Left ventricle myocardium inferior (tissue), 1 donor: ENCODE results near the gene PDE9A. TPM values are rescaled to one million over a fixed set of nuclear protein-coding genes. Genes with fewer than 3 reads are reported as not detected.

Experiments used
- DNase-seq: peaks from one replicate; pipeline ENCODE4 v3.0.0-alpha.2; 2020
- H3K27ac ChIP-seq: fragments of 200-600 bp; replicated peaks from 2 replicates; pipeline ENCODE4 v1.8.0; 2021
- H3K27me3 ChIP-seq: fragments of 200-600 bp; 2 replicates; pipeline ENCODE4 v1.8.0; 2021; ENCODE audit warnings: low read depth
- H3K36me3 ChIP-seq: fragments of 200-600 bp; 2 replicates; pipeline ENCODE4 v1.8.0; 2021
- H3K4me1 ChIP-seq: fragments of 200-600 bp; 2 replicates; pipeline ENCODE4 v1.8.0; 2021
- H3K4me3 ChIP-seq: fragments of 200-600 bp; 2 replicates; pipeline ENCODE4 v1.8.0; 2021; ENCODE audit warnings: mild to moderate bottlenecking, moderate library complexity
- H3K9me3 ChIP-seq: fragments of 200-600 bp; replicated peaks from 2 replicates; pipeline ENCODE4 v1.8.0; 2021
- CTCF ChIP-seq: fragments of 200-600 bp; IDR thresholded peaks from 2 replicates; pipeline ENCODE4 v1.8.0; 2021; ENCODE audit warnings: antibody characterized with exemption, mild to moderate bottlenecking, borderline replicate concordance
- intact Hi-C: fragments of 100-400 bp; cut with micrococcal nuclease; formaldehyde crosslinking; loops from one replicate; pipeline ENCODE4 v1.11.0; 2022
- total RNA-seq: library from RNA; stranded (reverse); fragmentation: NEBNext Ultra II Directional; extraction: Animal tissue kit (Norgen Biotek cat#: 25700); gene quantifications from one replicate; pipeline ENCODE4 v1.2.1, GENCODE V29; 2021
- donor health status: DM: no; HTN: yes; CAD: no; lungs with severe emphysema.

Gene PDE9A
- total RNA-seq, 1 donor from 2014 or later: 3.2 TPM

- no peak for TF ChIP-seq CTCF
- DNase-seq: no peak
- H3K36me3 ChIP-seq: no peaks in the 10 kb centered on the region
- H3K4me1 ChIP-seq: no peaks in the 10 kb centered on the region
- H3K9me3 ChIP-seq: peaks cover 9% of the 10 kb centered on the region
- intact Hi-C loops: no loop called here
- peaks cover 64% of the 10 kb centered on the region for H3K27me3 ChIP-seq
- H3K4me3 ChIP-seq: no peak overlapping the region
- no peak overlapping the region for H3K27ac ChIP-seq
Observed at GRCh38 chr21:42790520-42791065, 137.2 kb downstream of the PDE9A start.

GRCh38 chr21:42793774-42794173 lies 140.4 kb downstream of the PDE9A start:
- H3K27ac ChIP-seq: no peak overlapping the region
- no peak for DNase-seq
- peaks cover 58% of the 10 kb centered on the region for H3K27me3 ChIP-seq
- no peaks in the 10 kb centered on the region for H3K9me3 ChIP-seq
- intact Hi-C loops: no loop called here
- no peak for TF ChIP-seq CTCF
- H3K4me3 ChIP-seq: no peak overlapping the region
- H3K36me3 ChIP-seq: no peaks in the 10 kb centered on the region
- H3K4me1 ChIP-seq: no peaks in the 10 kb centered on the region

GRCh38 chr21:42794551-42794950 lies 141.1 kb downstream of the PDE9A start:
- H3K36me3 ChIP-seq: no peaks in the 10 kb centered on the region
- no peak overlapping the region for H3K4me3 ChIP-seq
- H3K4me1 ChIP-seq: no peaks in the 10 kb centered on the region
- intact Hi-C loops: no loop called here
- no peak for TF ChIP-seq CTCF
- no peak for DNase-seq
- no peak overlapping the region for H3K27ac ChIP-seq
- no peaks in the 10 kb centered on the region for H3K9me3 ChIP-seq
- peaks cover 58% of the 10 kb centered on the region for H3K27me3 ChIP-seq

GRCh38 chr21:42796327-42797062 lies 143.1 kb downstream of the PDE9A start:
- Histone ChIP-seq H3K27me3 (peaks cover 52% of the 10 kb centered on the region), H3K27ac (no peak overlapping the region), H3K9me3 (no peaks in the 10 kb centered on the region), H3K4me3 (no peak overlapping the region), H3K4me1 (no peaks in the 10 kb centered on the region), H3K36me3 (no peaks in the 10 kb centered on the region)
- TF ChIP-seq CTCF: no peak
- no peak for DNase-seq
- intact Hi-C loops: no loop called here

GRCh38 chr21:42797522-42797921 lies 144.1 kb downstream of the PDE9A start:
- no peak overlapping the region for H3K4me3 ChIP-seq
- no peak for TF ChIP-seq CTCF
- no peaks in the 10 kb centered on the region for H3K36me3 ChIP-seq
- intact Hi-C loops: no loop called here
- no peaks in the 10 kb centered on the region for H3K4me1 ChIP-seq
- H3K27me3 ChIP-seq: peaks cover 42% of the 10 kb centered on the region
- H3K9me3 ChIP-seq: no peaks in the 10 kb centered on the region
- DNase-seq: no peak
- no peak overlapping the region for H3K27ac ChIP-seq
